Liver (tissue), 9 donors: ENCODE results near the gene UMODL1. TPM values are rescaled to one million over a fixed set of nuclear protein-coding genes. Genes with fewer than 3 reads are reported as not detected.

Experiments used
- DNase-seq: peaks from one replicate; pipeline ENCODE4 v3.0.0-alpha.2; 2017; ENCODE audit warnings: low spot score
- H3K27ac ChIP-seq, 2 donors: one replicate each; pipeline ENCODE4 v1.7.0; 2013; ENCODE audit warnings: inconsistent platforms in 2 of 2, low read length in 2 of 2, control low read depth in 1 of 2, low read depth in 1 of 2, mild to moderate bottlenecking in 1 of 2
- H3K27me3 ChIP-seq, 4 donors: one replicate each; pipeline versions ENCODE4 v1.6.1 to v1.7.0; 2013; ENCODE audit warnings: low read length in 3 of 4, inconsistent platforms in 1 of 4, mild to moderate bottlenecking in 1 of 4, moderate library complexity in 1 of 4; ENCODE audit not compliant: control insufficient read depth in 4 of 4, insufficient read depth in 4 of 4
- H3K36me3 ChIP-seq, 4 donors: one replicate each; pipeline versions ENCODE4 v1.6.1 to v1.7.0; 2013; ENCODE audit warnings: low read length in 3 of 4, mild to moderate bottlenecking in 3 of 4, low read depth in 1 of 4, moderate library complexity in 1 of 4; ENCODE audit not compliant: control insufficient read depth in 4 of 4, insufficient read depth in 3 of 4
- H3K4me1 ChIP-seq, 4 donors: one replicate each; pipeline versions ENCODE4 v1.6.1 to v1.7.0; 2013; ENCODE audit warnings: low read length in 3 of 4, mild to moderate bottlenecking in 3 of 4, moderate library complexity in 1 of 4; ENCODE audit not compliant: control insufficient read depth in 4 of 4, insufficient read depth in 4 of 4
- H3K4me3 ChIP-seq, 3 donors: one replicate each; pipeline versions ENCODE4 v1.6.1 to v1.7.0; 2013; ENCODE audit warnings: low read length in 3 of 3, control low read depth in 1 of 3, low read depth in 1 of 3, mild to moderate bottlenecking in 1 of 3
- H3K9ac ChIP-seq, 2 donors: one replicate each; pipeline ENCODE4 v1.7.0; 2013; ENCODE audit warnings: low read length in 2 of 2, mild to moderate bottlenecking in 2 of 2, moderate library complexity in 2 of 2, control low read depth in 1 of 2, low read depth in 1 of 2
- H3K9me3 ChIP-seq, 4 donors: one replicate each; pipeline versions ENCODE4 v1.6.1 to v1.7.0; 2013; ENCODE audit warnings: low read length in 3 of 4; ENCODE audit not compliant: control insufficient read depth in 4 of 4
- EGR1 ChIP-seq, 2 donors: IDR thresholded peaks; 2 replicates each; pipeline ENCODE4 v1.6.1; 2016 to 2018; ENCODE audit warnings: antibody characterized with exemption in 2 of 2, low read depth in 2 of 2
- GABPA ChIP-seq, 2 donors: IDR thresholded peaks in 1 of 2; conservative IDR thresholded peaks in 1 of 2; 2 replicates each; pipeline ENCODE4 v1.6.1; 2016; ENCODE audit warnings: antibody characterized with exemption in 2 of 2, mild to moderate bottlenecking in 1 of 2, moderate library complexity in 1 of 2
- JUND ChIP-seq, 2 donors: IDR thresholded peaks; 2 replicates each; pipeline ENCODE4 v1.6.1; 2016; ENCODE audit warnings: antibody characterized with exemption in 2 of 2
- RAD21 ChIP-seq, 2 donors: IDR thresholded peaks; 2 replicates each; pipeline ENCODE4 v1.6.1; 2016; ENCODE audit warnings: antibody characterized with exemption in 2 of 2, mild to moderate bottlenecking in 2 of 2
- RXRA ChIP-seq, 2 donors: IDR thresholded peaks; 2 replicates each; pipeline ENCODE4 v1.6.1; 2017 to 2018; ENCODE audit warnings: antibody characterized with exemption in 2 of 2, mild to moderate bottlenecking in 1 of 2
- TAF1 ChIP-seq: conservative IDR thresholded peaks from 2 replicates; pipeline ENCODE4 v1.6.1; 2016; ENCODE audit warnings: antibody characterized with exemption, mild to moderate bottlenecking
- WGBS: extraction: QIAGEN DNeasy Blood & Tissue Kit; methylation state at CpG from one replicate; pipeline ENCODE4 v1.1.7; 2013; 5-methylcytosine and 5-hydroxymethylcytosine counted together
- polyA plus RNA-seq, 2 donors: library from polyadenylated mRNA; stranded (reverse) in 1 of 2; unstranded in 1 of 2; fragments of 200-250 nt in 1 of 2; fragments of >200 nt in 1 of 2; fragmentation: Nextera tagmentation in 1 of 2; extraction: Ambion mirVana in 1 of 2; gene quantifications; one replicate each; pipeline versions ENCODE4 v1.2.1 to v1.2.3, GENCODE V29; 2013 to 2015
- total RNA-seq, 2 donors: library from RNA; depleted of rRNA; stranded (reverse); fragments of >200 nt; gene quantifications; one replicate each; pipeline ENCODE4 v1.2.3, GENCODE V29; 2014
- TF ChIP-seq, protein P1 (sequence below): IDR thresholded peaks from 2 replicates; pipeline ENCODE4 v1.6.1; 2016; ENCODE audit warnings: antibody characterized with exemption
- TF ChIP-seq, protein P2 (sequence below): IDR thresholded peaks from 2 replicates; pipeline ENCODE4 v1.6.1; 2016; ENCODE audit warnings: antibody characterized with exemption, mild to moderate bottlenecking
- donor health status: healthy.
- donor health status: healthy.
- donor health status: healthy.
- donor health status: healthy.
- donor health status: healthy.

Gene UMODL1
- total and polyA plus RNA-seq, 4 donors: 0.08 to 0.14 (median 0.08) TPM; not detected in 1

DNA sequence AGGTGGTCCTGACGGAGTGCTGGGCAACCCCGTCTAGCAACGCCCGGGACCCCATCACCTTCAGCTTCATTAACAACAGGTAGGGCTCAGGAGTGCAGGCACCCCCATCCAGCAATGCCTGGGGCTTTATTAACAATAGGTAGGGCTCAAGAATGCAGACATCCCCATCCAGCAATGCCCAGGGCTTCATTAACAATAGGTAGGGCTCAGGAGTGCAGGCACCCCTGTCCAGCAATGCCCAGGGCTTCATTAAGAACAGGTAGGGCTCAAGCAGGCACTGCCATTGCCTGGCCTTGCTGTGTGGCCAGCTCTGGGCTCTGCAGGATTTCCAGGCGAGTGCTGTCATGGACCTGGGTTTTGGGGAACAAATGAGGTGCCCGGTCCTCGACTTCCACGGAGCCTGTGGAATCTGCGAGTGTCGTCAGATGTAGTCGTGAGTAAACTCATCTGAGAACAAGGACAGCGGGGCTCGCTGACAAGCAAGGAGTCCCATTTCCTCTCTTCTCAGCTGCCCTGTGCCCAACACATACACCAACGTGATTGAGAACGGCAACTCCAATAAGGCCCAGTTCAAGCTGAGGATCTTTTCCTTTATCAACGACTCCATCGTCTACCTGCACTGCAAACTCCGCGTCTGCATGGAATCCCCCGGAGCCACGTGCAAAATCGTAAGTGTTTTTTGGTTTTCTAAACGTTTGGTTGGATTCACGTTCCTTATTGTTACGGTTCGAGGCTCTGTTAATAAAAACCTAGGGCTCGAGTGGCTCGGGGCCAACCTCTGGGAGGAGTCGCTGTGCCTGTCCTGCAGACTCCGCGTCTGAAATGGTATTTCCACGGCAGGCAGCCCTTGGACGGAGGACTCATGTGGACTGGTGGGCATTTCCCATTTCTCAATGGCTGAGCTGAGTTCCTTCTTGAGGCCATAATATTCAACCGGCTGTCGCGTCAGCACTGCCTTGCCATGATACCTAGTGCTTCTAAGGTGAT is 56.3 kb downstream of the UMODL1 start:
- Histone ChIP-seq H3K4me3 (no peak overlapping the region), H3K4me1 (no peaks in the 10 kb centered on the region), H3K9me3 (no peaks in the 10 kb centered on the region), H3K27ac (no peak overlapping the region), H3K9ac (no peak overlapping the region), H3K36me3 (no peaks in the 10 kb centered on the region), H3K27me3 (peaks cover 0 to 7% (median 0%) of the 10 kb centered on the region in 4 donors)
- TF ChIP-seq RAD21 (IDR thresholded peaks at IDR 0.05) (no peak), TAF1 (no peak), JUND (IDR thresholded peaks at IDR 0.05) (no peak)
- TF ChIP-seq, protein P1, sequence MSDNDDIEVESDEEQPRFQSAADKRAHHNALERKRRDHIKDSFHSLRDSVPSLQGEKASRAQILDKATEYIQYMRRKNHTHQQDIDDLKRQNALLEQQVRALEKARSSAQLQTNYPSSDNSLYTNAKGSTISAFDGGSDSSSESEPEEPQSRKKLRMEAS: no peak
- TF ChIP-seq, protein P2, sequence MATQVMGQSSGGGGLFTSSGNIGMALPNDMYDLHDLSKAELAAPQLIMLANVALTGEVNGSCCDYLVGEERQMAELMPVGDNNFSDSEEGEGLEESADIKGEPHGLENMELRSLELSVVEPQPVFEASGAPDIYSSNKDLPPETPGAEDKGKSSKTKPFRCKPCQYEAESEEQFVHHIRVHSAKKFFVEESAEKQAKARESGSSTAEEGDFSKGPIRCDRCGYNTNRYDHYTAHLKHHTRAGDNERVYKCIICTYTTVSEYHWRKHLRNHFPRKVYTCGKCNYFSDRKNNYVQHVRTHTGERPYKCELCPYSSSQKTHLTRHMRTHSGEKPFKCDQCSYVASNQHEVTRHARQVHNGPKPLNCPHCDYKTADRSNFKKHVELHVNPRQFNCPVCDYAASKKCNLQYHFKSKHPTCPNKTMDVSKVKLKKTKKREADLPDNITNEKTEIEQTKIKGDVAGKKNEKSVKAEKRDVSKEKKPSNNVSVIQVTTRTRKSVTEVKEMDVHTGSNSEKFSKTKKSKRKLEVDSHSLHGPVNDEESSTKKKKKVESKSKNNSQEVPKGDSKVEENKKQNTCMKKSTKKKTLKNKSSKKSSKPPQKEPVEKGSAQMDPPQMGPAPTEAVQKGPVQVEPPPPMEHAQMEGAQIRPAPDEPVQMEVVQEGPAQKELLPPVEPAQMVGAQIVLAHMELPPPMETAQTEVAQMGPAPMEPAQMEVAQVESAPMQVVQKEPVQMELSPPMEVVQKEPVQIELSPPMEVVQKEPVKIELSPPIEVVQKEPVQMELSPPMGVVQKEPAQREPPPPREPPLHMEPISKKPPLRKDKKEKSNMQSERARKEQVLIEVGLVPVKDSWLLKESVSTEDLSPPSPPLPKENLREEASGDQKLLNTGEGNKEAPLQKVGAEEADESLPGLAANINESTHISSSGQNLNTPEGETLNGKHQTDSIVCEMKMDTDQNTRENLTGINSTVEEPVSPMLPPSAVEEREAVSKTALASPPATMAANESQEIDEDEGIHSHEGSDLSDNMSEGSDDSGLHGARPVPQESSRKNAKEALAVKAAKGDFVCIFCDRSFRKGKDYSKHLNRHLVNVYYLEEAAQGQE: no peak
- DNase-seq: no peak
- 82% methylated on average over 36 of the region's 36 CpGs for WGBS

DNA sequence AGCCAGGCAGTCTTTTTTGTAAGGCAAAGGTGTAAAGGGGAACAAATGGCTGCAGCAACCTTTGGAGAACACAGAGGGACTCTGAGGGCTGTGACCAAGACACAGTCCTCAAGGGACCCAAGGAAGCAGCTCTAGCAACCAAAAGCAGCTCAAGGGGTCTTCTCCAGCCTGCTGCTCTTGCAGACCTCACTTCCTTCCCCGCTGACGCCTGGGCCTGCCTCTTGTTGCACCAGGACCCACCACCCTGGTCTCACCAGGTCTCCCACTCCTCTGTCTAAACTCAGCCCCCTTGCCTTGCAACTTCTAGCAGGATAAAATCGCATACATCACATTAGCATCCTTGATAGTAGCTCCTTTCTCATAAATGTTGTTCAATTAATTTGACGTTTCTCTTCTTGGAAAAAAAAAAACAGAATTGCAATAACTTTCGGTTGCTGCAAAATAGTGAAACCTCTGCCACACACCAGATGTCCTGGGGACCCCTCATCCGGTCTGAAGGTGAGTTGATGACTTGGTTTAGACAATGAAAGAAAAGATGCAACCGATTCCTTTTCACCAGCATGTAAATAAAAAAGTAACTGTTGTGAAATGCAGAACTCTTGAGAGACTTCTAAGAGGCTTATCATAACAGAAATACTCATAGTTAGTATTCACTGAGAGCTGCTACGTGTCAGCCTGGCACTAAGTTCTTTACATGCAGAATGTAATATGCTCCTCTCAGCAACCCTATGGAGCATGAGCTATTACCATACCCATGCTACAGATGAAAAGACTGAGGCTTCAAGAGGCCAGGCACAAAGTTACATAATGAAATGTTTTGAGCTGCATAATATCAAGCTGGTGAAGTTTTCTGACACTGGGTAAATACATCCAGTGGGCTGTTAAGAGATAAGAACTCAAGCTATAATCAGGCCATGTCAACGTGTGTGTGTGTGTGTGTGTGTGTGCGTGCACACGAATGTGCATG is 58.5 kb downstream of the UMODL1 start:
- Histone ChIP-seq H3K36me3 (no peaks in the 10 kb centered on the region), H3K27me3 (no peaks in the 10 kb centered on the region), H3K9me3 (no peaks in the 10 kb centered on the region), H3K27ac (no peak overlapping the region), H3K4me1 (no peaks in the 10 kb centered on the region), H3K9ac (no peak overlapping the region), H3K4me3 (no peak overlapping the region)
- TF ChIP-seq RXRA (IDR thresholded peaks at IDR 0.05) (no peak), EGR1 (IDR thresholded peaks at IDR 0.05; ENCODE audit: low read depth in 2 of 2) (no peak), JUND (IDR thresholded peaks at IDR 0.05) (no peak), GABPA (IDR thresholded peaks at IDR 0.05 in 1 of 2, conservative IDR thresholded peaks at IDR 0.05 in 1 of 2) (no peak)
- TF ChIP-seq, protein P2: no peak
- DNase-seq: no peak
- 70% methylated on average over 11 of the region's 11 CpGs for WGBS
